ENCODE results near the gene HOXA11. TPM values are rescaled to one million over a fixed set of nuclear protein-coding genes. Genes with fewer than 3 reads are reported as not detected.

Gene HOXA11
- total and polyA plus RNA-seq, 4 donors = not detected

DNA sequence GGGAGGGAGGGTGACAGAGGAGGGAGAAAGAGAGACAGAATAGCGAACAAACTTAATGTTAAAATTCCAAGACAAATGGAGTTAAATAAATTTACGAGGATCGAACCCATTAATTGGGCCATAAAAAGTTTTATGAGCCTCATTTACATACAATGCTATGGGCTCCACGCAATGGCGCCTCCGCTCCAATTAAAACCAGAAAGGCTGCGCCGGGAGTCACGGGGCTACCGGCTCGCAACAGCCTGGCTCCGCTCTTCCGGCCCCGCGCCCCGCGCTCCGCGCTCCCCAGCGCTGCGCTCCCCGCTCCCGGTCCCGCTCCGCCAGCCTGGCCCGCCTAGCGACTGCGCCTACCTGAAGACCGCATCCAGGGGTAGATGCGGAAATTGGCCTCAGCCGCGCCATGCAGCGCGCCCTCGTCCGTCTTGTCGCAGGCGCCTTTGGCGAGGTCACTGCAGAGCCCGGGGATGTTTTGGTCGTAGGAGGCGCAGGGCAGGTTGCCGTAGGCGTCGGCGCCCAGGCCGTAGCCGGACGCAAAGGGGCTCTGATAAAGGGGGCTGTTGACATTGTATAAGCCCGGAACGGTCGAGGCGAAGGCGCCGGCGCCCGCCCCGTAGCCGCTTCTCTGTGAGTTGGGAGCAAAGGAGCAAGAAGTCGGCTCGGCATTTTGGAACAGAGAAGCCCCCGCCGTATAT lies 29.1 kb downstream of the HOXA11 start:
- no peak overlapping the region for H3K4me3 ChIP-seq (ENCODE audit: low read depth in 1 of 3, low read length in 3 of 3)
- no peak overlapping the region for H3K27ac ChIP-seq (ENCODE audit: low read depth in 1 of 2, low read length in 2 of 2)
- H3K4me1 ChIP-seq (ENCODE audit: control insufficient read depth in 4 of 4, insufficient read depth in 4 of 4, low read length in 3 of 4) = peaks cover 14 to 39% (median 22%) of the 10 kb centered on the region in 4 donors
- peaks cover 0 to 5% (median 0%) of the 10 kb centered on the region in 4 donors for H3K9me3 ChIP-seq (ENCODE audit: control insufficient read depth in 4 of 4, low read length in 3 of 4)
- H3K27me3 ChIP-seq (ENCODE audit: control insufficient read depth in 4 of 4, insufficient read depth in 4 of 4, low read length in 3 of 4) = peaks cover 15 to 56% (median 41%) of the 10 kb centered on the region in 4 donors
- no peak for TF ChIP-seq TAF1 (conservative IDR thresholded peaks at IDR 0.05)
- no peak for TF ChIP-seq NR2F2 (IDR thresholded peaks at IDR 0.05)
- TF ChIP-seq, protein P1, sequence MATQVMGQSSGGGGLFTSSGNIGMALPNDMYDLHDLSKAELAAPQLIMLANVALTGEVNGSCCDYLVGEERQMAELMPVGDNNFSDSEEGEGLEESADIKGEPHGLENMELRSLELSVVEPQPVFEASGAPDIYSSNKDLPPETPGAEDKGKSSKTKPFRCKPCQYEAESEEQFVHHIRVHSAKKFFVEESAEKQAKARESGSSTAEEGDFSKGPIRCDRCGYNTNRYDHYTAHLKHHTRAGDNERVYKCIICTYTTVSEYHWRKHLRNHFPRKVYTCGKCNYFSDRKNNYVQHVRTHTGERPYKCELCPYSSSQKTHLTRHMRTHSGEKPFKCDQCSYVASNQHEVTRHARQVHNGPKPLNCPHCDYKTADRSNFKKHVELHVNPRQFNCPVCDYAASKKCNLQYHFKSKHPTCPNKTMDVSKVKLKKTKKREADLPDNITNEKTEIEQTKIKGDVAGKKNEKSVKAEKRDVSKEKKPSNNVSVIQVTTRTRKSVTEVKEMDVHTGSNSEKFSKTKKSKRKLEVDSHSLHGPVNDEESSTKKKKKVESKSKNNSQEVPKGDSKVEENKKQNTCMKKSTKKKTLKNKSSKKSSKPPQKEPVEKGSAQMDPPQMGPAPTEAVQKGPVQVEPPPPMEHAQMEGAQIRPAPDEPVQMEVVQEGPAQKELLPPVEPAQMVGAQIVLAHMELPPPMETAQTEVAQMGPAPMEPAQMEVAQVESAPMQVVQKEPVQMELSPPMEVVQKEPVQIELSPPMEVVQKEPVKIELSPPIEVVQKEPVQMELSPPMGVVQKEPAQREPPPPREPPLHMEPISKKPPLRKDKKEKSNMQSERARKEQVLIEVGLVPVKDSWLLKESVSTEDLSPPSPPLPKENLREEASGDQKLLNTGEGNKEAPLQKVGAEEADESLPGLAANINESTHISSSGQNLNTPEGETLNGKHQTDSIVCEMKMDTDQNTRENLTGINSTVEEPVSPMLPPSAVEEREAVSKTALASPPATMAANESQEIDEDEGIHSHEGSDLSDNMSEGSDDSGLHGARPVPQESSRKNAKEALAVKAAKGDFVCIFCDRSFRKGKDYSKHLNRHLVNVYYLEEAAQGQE (IDR thresholded peaks at IDR 0.05) = no peak
- no peak for TF ChIP-seq FOXA1 (IDR thresholded peaks at IDR 0.05)
- no peak for TF ChIP-seq RAD21 (IDR thresholded peaks at IDR 0.05)
- TF ChIP-seq, protein P2, sequence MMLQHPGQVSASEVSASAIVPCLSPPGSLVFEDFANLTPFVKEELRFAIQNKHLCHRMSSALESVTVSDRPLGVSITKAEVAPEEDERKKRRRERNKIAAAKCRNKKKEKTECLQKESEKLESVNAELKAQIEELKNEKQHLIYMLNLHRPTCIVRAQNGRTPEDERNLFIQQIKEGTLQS (IDR thresholded peaks at IDR 0.05) = no peak
- TF ChIP-seq GABPA (IDR thresholded peaks at IDR 0.05 in 1 of 2, conservative IDR thresholded peaks at IDR 0.05 in 1 of 2) = no peak
- no peak for TF ChIP-seq HNF4A (conservative IDR thresholded peaks at IDR 0.05)
- no peak for TF ChIP-seq HNF4G (IDR thresholded peaks at IDR 0.05)
- no peak for TF ChIP-seq JUND (IDR thresholded peaks at IDR 0.05)
- TF ChIP-seq FOXA2 (IDR thresholded peaks at IDR 0.05) = no peak
- no peak for TF ChIP-seq YY1 (IDR thresholded peaks at IDR 0.05)
- TF ChIP-seq SP1 (IDR thresholded peaks at IDR 0.05) = no peak
- TF ChIP-seq, protein P3, sequence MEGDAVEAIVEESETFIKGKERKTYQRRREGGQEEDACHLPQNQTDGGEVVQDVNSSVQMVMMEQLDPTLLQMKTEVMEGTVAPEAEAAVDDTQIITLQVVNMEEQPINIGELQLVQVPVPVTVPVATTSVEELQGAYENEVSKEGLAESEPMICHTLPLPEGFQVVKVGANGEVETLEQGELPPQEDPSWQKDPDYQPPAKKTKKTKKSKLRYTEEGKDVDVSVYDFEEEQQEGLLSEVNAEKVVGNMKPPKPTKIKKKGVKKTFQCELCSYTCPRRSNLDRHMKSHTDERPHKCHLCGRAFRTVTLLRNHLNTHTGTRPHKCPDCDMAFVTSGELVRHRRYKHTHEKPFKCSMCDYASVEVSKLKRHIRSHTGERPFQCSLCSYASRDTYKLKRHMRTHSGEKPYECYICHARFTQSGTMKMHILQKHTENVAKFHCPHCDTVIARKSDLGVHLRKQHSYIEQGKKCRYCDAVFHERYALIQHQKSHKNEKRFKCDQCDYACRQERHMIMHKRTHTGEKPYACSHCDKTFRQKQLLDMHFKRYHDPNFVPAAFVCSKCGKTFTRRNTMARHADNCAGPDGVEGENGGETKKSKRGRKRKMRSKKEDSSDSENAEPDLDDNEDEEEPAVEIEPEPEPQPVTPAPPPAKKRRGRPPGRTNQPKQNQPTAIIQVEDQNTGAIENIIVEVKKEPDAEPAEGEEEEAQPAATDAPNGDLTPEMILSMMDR (IDR thresholded peaks at IDR 0.05; ENCODE audit: low read depth, low read length, missing input control) = no peak
- TF ChIP-seq EGR1 (IDR thresholded peaks at IDR 0.05; ENCODE audit: low read depth in 2 of 2) = no peak
- no peak for TF ChIP-seq MAX (IDR thresholded peaks at IDR 0.05)
- TF ChIP-seq RXRA (IDR thresholded peaks at IDR 0.05) = no peak
- H3K9ac ChIP-seq (ENCODE audit: low read depth in 1 of 2, low read length in 2 of 2) = no peak overlapping the region
- H3K36me3 ChIP-seq (ENCODE audit: control insufficient read depth in 4 of 4, insufficient read depth in 3 of 4, low read depth in 1 of 4, low read length in 3 of 4) = no peaks in the 10 kb centered on the region
- DNase-seq (ENCODE audit: low spot score) = no peak
- 6% methylated on average over 63 of the region's 63 CpGs for WGBS
